GM18526 (cell line): Measurements from ENCODE around the gene HMCN1.

ENCODE experiments used
- POLR2A ChIP-seq: IDR thresholded peaks from 3 replicates; pipeline ENCODE4 v1.6.1; 2011; ENCODE audit not compliant: insufficient read length; ENCODE audit errors: extremely low read depth

The HMCN1 gene

DNA sequence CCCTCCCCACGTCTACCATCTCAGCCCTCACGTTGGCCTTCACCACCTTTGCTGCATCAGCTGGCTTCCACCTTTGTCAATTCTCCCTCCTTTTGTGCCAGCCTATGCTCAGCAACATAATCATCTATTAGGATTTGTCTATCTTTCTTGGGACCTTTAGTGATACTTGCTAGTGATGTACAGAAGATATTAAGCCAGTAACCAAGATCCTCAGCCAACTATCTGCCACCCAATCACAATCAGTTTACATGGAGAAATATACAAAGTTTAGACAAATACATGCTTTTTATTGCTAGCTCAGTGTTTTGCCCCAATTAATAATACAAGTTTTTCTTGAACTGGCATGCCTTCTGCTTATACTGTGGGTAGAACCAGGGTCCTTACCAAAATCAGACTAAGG is 468.6 kb downstream of the HMCN1 start:
- no peak for TF ChIP-seq POLR2A

DNA sequence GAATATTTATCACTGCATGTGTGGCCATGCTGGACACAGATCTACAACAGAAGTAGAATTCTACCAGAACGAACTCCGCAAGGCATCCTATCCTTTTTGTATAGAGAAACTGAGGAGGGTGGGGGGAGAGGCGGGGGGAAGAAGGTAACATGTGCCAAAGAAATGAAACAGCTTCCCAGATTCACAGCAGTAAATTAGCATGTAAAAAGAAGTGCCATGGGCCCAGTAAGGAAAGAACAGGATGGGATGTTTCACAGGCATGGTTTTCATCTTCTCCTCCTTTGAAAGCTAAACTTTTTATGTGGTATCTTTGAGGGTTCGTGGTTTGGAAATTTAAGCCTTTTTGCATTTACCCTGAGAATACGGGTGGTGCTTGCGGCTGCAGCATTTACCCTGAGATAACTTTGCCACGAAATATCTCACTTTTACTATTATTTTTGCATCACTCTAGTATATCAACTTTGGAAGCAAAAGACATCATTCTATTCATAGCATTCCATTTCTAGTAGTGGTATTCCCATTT is 471.9 kb downstream of the HMCN1 start:
- TF ChIP-seq POLR2A, result no peak

DNA sequence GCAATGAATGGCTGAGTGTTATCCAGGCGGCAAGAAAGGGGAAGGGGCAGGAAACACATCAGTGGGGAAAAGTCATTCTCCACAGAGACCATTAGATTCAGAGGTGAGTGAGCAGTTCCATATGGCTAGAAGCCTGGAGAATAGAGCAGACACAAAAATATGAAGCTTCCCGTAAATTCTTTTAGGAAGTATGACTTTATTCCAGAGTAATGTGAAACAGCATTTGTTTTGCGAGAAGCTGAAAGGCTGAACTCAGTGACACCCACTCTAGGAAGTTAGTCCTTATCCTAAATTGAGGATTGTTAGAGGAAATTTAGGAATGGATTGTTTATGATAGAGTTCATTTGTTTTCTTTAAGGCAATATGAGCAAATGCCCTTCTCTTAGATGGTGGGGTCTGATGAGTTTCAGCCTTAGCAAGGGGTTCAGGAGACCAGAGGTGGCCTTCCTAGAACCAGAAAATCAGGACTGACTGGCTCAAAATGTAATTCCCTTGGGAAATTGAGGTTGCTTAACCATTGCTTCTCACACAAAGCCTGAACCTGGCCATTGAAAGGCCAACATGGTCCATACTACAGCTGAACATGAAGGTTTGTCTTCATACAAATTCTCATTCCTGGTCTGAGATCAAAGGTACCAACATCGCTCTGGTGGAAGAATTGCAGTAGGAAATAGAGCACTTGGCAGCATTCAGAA is 473.3 kb downstream of the HMCN1 start:
- no peak for TF ChIP-seq POLR2A

DNA sequence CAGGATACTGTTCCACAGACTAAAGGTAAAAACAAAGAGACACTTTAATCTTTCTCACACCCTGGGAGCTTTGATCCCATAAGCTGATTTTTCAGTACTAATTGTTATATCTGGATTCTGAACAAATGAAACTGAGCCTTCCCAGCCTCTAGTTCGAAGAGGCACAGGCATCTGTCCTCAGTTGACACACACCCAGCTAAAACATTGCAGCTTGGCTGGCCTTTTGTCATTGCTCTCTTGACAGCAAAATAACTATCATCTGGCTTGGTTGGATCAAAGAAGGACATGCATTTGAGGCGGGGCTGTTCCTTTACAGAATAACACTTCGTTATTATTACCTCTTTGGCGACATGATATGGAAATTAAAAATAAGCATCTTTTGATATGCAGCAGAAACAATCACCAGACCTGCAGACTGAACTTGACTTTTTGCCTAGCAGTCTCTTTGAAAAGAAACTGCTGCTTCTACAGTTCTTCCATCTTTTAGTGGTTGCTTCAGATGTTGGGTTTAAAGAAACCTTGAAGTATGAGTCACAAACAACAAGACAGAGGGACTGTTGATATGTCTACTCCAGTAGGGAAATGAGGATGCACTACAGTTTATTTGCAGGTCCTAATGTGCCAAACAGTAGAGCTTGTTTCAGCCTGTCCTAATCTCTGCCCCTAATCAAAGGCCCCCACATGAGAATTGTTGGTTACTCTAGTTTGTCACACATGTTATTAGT is 474.4 kb downstream of the HMCN1 start:
- TF ChIP-seq POLR2A, result no peak

DNA sequence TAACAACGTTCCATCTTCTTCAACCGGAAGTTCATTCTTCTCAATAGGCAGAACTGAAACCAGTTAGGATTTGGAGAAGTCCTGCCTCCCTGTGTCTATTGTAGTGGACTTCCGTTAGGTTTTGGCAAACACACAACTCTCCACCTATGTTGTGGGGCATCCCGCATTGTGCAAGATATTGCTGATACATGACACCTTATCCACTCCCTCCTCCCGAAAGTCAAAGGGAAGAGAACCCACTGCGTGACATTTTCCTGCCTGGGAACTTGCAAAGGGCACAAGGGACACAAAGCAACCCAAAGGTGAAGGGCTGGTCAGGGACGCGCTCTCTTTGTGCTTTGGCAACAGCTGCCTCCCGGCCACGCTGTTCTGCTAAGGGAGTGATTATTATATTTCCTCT is 476.1 kb downstream of the HMCN1 start:
- TF ChIP-seq POLR2A, result no peak

DNA sequence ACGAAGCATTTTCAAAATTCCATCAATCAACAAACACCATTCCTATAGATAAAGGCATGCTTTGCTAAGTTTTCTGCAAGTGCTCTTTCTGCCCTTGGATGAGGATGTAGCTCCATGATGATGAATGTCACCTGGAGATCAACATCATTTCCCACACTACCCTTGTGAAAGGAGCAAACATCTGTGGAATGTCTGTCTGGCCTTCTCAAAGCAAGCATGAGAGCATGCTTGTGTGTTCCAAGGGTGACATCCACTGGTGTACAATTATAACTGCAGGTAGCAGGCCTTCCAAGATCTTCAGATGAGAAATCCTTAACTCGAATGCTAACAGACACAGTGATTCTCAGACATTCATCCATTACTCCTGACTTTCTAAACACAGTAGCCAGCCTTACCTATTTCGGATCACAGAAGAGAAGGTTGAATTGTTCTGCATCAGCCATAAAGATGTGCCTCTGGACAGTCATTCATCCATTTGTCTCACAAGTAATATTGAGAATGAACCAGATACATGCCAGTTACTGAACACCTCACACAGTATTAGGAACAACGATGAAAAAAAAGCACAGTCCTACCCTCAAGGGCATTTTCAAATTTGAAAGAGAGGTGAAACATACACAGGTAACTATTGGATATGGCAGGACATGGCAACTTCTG is 478.5 kb downstream of the HMCN1 start:
- TF ChIP-seq POLR2A, result no peak

DNA sequence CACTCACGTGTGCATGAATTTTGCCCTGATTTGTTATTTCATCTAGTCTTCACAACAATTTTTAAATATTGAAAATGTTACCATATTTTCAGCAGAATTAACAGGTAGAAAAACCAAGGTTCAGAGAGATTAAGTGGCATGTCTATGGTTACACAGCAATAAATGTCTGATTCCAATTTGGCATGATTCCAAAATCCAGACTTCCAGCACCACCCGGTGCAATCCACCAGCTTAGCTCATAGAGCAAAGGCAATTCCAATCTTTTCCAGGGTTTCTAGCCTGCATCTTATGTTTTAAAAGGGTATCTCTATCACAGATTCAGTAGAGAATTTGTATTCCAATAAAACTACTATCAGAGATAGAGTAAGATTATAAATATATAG is 479.0 kb downstream of the HMCN1 start:
- TF ChIP-seq POLR2A, result no peak

DNA sequence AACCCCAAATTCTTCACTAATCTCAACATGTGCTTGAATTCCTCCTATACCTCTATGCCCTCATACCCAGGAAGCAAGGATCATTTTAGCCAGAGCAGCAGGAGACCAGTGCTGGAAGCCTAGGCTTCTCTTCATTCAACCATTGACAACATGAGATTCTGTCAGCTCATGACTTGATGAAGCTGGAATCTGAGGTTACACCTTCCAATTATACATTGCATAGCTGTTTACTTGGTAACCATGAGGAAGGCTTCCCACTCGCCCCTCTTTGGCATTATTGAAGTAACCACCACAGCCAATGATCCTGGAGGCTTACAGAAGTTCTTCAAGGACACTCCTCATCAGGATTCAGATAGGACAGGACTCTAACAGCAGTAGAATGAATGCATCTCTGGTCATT is 480.6 kb downstream of the HMCN1 start:
- TF ChIP-seq POLR2A, result no peak

DNA sequence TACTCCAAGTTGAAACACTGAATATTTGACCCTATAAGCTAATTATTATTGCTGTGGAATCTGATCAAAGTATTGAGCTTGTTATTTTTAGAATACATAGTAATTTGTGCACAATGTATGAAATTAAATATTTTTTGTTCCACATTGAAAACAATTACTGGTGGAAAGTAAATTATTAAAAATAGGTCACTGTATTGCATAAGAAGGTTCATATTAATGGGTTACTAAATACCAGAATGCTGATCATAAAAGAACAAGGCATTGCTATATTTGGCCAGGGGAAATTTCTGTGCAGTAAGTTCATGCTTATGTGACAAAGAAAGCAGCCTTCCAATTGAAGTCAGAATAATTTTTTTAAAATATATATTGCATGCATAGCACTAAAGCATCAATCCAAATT is 481.4 kb downstream of the HMCN1 start:
- TF ChIP-seq POLR2A, result no peak

DNA sequence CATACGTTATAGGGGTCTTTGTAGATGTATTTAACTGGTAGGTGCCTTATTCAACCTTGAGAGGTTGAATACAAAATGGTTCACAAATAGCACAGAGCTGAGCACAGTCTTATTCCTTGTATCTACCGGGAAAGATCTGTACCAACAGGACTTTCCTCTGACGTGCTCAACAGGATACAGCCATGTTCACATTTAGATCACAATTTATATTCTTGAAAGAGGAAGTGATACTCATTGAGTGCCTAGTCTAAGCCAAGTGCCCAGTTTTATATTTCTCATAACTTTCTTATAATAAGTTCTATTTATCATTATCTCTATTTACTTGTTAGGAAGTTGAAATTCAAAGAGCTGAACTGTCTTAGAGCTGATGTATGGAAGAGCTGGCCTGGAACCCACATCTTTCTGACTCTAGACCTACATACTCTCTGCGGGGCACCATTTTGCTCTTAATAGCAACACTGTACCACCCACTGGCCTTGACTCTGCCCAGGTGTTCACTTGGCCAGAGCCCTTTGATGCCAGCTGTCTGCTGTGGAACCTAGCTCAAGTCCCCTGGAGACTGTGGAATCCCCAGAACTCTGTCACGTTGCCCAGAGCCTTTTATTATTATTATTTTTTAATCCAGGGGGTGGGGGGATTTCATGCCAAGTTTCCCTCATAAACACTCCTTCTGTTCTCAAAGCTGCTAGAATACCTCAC is 484.6 kb downstream of the HMCN1 start:
- TF ChIP-seq POLR2A, result no peak

DNA sequence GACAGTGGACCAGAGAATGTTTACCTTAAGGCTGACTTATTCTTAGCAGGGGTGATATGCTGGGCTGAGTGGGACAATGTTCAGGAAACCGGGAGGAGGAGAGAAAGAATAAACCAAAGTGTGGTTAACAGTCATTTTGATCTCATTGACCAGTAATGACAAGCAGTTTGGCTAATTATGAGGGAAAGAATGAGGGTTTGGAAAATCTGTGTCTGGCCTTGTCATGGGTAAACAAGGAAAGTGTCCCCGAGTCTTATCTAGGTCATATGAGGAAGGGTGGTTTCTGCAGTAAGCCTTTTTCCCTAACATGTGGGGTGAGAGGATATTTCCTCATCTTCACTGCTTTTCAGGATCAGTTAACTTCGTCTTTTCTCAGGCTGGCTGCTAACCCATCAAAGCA is 485.9 kb downstream of the HMCN1 start:
- TF ChIP-seq POLR2A, result no peak

DNA sequence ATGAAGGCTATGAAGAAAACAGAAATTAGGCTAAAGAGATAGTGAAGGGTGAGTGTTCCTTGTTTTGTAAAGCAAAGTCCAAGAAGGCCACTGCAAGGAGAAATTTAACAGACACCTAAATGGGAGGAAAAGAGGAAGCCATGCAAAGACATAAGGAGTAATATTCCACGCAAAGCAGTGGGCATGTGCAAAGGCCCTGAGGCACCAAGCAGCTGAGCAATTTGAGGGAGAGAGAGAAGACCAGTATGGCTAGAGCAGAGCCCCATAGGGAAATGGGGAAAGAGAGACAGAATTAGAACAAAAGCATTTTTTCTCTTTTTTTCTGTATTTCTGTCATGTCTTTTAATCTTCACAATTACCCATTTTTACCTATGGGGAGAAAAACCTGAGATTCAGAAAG is 486.7 kb downstream of the HMCN1 start:
- TF ChIP-seq POLR2A, result no peak

DNA sequence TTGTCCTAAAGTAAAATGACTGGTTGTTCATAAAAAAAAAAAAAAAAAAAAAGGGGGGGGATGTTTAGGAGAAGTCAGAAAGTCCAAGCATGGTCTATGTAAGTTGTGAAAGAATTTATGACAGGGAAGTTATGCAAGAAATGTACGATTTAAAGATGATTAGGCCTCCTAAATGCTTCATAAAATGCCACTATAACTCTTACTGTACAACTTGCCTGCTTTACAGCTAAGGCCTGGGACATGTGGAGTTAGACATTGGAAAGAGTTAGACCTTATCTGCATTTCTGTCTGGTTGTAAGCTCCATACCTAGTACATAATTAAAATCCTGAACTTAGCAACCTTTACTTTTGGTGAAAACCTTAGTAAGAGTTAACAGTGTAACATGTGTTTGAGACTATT is 490.9 kb downstream of the HMCN1 start:
- no peak for TF ChIP-seq POLR2A

DNA sequence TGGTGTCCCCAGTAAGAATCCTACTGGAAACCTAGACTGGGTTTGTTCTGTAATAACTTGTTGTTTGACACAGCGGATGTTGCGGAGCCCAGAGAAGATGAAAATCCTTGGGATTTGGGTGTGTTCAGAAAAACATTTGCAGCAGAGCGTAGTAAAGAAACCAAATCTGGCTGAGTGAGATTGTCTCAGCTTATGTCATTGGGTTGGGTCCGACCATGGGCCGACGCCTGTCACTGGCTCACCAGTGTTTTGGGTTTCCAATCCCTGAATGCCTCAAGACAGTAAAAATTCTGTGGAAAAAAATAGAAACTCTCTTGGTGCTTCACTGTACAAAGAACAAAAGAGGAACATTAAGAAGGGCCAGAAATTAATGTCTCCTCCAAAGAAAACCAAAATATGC is 494.6 kb downstream of the HMCN1 start:
- no peak for TF ChIP-seq POLR2A

DNA sequence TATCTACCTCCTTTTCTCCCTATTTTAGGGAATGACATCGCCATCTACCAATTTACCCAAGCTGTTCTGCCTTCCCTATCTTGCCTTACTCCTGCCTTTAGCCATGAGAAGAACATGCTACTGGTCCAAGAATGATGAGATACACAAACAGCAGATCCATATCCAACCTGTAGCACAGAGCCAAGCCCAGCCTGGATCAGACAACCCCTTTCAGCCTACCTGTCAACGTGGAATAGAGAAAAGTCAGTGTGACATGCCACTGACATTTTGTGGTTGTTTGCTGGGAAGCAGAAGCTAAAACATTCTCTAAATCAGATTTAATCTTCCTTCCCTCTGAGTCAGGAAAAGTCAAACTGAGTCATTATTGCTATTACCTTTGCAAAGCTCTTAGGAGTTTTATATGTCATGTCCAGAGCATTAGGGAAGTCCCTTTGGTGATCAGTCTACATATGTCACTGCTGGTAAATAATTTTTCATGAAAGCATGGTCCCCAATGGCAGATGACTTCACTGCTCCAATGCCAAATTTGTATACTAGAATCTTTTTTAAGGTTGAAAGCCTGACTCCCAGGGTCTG is 497.8 kb downstream of the HMCN1 start:
- TF ChIP-seq POLR2A, result no peak
